ENCODE results near the gene TSPEAR. TPM values are rescaled to one million over a fixed set of nuclear protein-coding genes. Genes with fewer than 3 reads are reported as not detected.
"Not testable (repeated sequence)": the region's sequence is repeated elsewhere in the genome, so short reads cannot be mapped to it uniquely, and the experiment has no call there.

TSPEAR gene
- polyA plus RNA-seq, 1 of the 3 experiments (the other 2 are of a cell fraction): 0.08 TPM

DNA sequence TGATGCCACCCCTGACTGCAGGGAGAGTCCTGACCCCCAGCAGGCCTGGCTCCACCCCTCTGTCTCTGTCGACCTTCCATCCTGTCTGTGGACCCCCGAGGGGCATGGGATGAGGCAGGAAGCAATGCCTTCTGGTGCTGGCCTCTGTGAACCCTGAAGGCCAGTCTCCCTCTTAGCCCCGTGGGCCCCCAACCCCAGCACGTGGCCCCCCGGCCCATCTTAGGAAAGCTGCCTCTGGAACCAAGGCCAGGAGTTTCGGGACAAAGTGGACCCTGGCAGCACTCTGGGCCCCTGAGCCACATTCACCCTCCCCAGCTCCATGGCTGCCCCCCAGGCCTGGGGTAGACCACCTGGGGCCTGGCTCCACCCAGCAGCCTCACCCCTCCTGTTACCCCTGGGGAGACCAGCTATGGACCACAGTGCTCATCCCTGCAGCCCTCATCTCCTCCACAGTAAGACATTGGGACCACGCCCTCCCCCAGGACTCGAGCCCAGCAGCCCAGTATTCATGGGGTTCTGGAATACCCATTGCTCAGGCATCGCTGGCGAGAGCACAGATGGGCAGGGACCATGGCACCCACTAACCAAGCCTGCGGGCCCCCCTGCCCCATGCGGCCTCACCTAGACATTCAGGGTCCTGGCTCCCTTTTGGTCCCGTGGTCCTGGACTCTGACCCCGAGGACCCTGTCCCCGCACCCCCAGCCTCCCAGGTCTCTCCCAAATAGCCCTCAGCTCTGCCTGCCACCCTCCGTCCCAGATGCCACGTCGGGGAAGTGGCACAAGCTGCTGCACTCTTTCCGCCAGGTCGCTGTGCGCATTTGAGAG, 72.7 kb downstream of the TSPEAR start:
- H3K9me3 ChIP-seq; H3K4me3 ChIP-seq (ENCODE audit: low read depth in 2 of 2, low read length in 1 of 2); H3K9me2 ChIP-seq; POLR2A ChIA-PET; H3K79me2 ChIP-seq (ENCODE audit: insufficient read depth); CTCF ChIA-PET; H4K20me1 ChIP-seq (ENCODE audit: insufficient read depth); H3K9ac ChIP-seq; H3F3A ChIP-seq (replicated peaks; ENCODE audit: insufficient read depth); H3K4me2 ChIP-seq; H3K27me3 ChIP-seq (ENCODE audit: insufficient read depth); H3K27ac ChIP-seq (ENCODE audit: low read depth in 2 of 2, low read length in 1 of 2); H3K36me3 ChIP-seq (replicated peaks in 1 of 2; ENCODE audit: control insufficient read depth in 1 of 2, insufficient read depth in 2 of 2, low read length in 1 of 2); H3K4me1 ChIP-seq (ENCODE audit: control insufficient read depth in 1 of 2, insufficient read depth in 2 of 2, low read depth in 1 of 2, low read length in 1 of 2); H2AFZ ChIP-seq (ENCODE audit: low read depth); DNase-seq: not testable (repeated sequence)
- WGBS (ENCODE audit: low lambda C conversion rate): 4% methylated on average over 6 of the region's 21 CpGs

DNA sequence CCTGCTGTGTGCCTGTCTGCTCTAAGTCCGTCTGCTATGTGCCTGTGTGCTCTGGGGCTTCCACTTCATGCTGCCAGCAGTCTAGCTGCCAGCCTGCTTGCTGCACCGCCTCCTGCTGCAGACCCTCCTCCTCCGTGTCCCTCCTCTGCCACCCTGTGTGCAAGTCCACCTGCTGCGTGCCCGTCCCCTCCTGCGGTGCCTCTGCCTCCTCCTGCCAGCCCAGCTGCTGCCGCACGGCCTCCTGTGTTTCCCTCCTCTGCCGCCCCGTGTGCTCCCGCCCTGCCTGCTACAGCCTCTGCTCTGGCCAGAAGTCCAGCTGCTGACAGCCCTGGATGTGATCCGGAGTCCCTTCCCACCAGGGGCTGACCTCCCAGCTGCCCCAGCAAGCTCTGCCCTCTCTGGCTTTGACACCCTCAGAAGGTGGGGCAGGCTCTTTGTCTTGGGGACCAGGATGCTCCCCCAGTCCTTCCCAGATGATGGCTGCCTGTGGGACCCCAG, 73.5 kb downstream of the TSPEAR start:
- H3K27me3 ChIP-seq (ENCODE audit: insufficient read depth); H3K4me3 ChIP-seq (ENCODE audit: low read depth in 2 of 2, low read length in 1 of 2); H3K79me2 ChIP-seq (ENCODE audit: insufficient read depth); H3K4me2 ChIP-seq; H3K4me1 ChIP-seq (ENCODE audit: control insufficient read depth in 1 of 2, insufficient read depth in 2 of 2, low read depth in 1 of 2, low read length in 1 of 2); H4K20me1 ChIP-seq (ENCODE audit: insufficient read depth); H3K9ac ChIP-seq; POLR2A ChIA-PET; H3K9me2 ChIP-seq; H2AFZ ChIP-seq (ENCODE audit: low read depth); H3K27ac ChIP-seq (ENCODE audit: low read depth in 2 of 2, low read length in 1 of 2); H3K9me3 ChIP-seq; H3F3A ChIP-seq (replicated peaks; ENCODE audit: insufficient read depth); H3K36me3 ChIP-seq (replicated peaks in 1 of 2; ENCODE audit: control insufficient read depth in 1 of 2, insufficient read depth in 2 of 2, low read length in 1 of 2); DNase-seq: not testable (repeated sequence)
- WGBS (ENCODE audit: low lambda C conversion rate): 11% methylated on average over 1 of the region's 12 CpGs
- CTCF ChIA-PET: interaction anchor here (1.1 kb wide), 1 partner anchor 12 kb away, joined by 4 read pairs; no protein-coding TSS in a partner anchor

DNA sequence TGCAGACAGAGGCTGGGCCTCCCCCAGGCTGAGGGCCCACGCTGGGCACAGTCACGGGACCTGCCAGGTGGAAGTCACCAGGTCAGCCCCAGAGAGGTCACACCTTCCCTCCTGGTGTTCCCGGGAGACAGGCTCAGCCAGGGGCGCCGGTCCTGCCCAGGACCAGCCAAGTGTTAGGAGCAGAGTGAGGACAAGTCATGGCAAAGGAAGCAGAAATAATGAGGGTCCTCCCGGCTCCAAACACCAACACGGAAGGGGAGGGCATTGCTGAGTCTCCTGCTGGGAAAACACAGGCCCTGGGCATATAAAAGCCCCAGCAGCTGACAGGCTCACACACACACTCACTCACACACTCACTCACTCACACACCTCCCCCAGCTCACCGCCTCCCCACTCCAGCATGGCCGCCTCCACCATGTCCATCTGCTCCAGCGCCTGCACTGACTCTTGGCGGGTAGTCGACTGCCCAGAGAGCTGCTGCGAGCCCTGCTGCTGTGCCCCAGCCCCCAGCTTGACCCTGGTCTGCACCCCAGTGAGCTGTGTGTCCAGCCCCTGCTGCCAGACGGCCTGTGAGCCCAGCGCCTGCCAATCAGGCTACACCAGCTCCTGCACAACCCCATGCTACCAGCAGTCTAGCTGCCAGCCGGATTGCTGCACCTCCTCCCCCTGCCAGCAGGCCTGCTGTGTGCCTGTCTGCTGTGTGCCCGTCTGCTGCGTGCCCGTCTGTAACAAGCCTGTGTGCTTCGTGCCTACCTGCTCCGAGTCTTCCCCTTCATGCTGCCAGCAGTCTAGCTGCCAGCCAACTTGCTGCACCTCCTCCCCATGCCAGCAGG, 74.1 kb downstream of the TSPEAR start, which contains the start of gene KRTAP10-10:
TSS of gene KRTAP10-10 (plus strand) at position 339 of the 833 bp plus-strand sequence. CDS start at position 401, 62 bp downstream.
- Histone ChIP-seq H3F3A (replicated peaks; ENCODE audit: insufficient read depth) (no peaks in the 10 kb centered on the region), H3K9me3 (0 out of 2 replicates have a peak, but pooled peaks cover 6% of the 10 kb centered on the region), H3K4me1 (ENCODE audit: control insufficient read depth in 1 of 2, insufficient read depth in 2 of 2, low read depth in 1 of 2, low read length in 1 of 2) (no peaks in the 10 kb centered on the region; a peak in 1 of 4 replicates), H3K36me3 (replicated peaks in 1 of 2; ENCODE audit: control insufficient read depth in 1 of 2, insufficient read depth in 2 of 2, low read length in 1 of 2) (no peaks in the 10 kb centered on the region), H3K79me2 (ENCODE audit: insufficient read depth) (no peaks in the 10 kb centered on the region), H2AFZ (ENCODE audit: low read depth) (no peak within 1 kb of the TSS), H3K4me3 (ENCODE audit: low read depth in 2 of 2, low read length in 1 of 2) (no peak within 1 kb of the TSS), H3K27me3 (ENCODE audit: insufficient read depth) (peaks cover 8% of the 10 kb centered on the region; the same call in 1 of the 2 replicates), H3K4me2 (no peak within 1 kb of the TSS), H3K27ac (ENCODE audit: low read depth in 2 of 2, low read length in 1 of 2) (no peak within 1 kb of the TSS), H3K9me2 (no peaks in the 10 kb centered on the region), H3K9ac (no peak within 1 kb of the TSS), H4K20me1 (ENCODE audit: insufficient read depth) (no peaks in the 10 kb centered on the region)
- no peak for DNase-seq
- ChIA-PET POLR2A (no interaction called here), CTCF (interaction anchor here (1.1 kb wide), 1 partner anchor 12 kb away, joined by 4 read pairs; no protein-coding TSS in a partner anchor)
- WGBS (ENCODE audit: low lambda C conversion rate): 10% methylated on average over 17 of the region's 21 CpGs
- TF ChIP-seq, protein P1, sequence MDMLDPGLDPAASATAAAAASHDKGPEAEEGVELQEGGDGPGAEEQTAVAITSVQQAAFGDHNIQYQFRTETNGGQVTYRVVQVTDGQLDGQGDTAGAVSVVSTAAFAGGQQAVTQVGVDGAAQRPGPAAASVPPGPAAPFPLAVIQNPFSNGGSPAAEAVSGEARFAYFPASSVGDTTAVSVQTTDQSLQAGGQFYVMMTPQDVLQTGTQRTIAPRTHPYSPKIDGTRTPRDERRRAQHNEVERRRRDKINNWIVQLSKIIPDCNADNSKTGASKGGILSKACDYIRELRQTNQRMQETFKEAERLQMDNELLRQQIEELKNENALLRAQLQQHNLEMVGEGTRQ (IDR thresholded peaks at IDR 0.05; ENCODE audit: borderline replicate concordance, low read depth, low read length): no peak
- TF ChIP-seq CHD2 (IDR thresholded peaks at IDR 0.05; ENCODE audit: low read length, partially characterized antibody): no peak
- TF ChIP-seq, protein P2, sequence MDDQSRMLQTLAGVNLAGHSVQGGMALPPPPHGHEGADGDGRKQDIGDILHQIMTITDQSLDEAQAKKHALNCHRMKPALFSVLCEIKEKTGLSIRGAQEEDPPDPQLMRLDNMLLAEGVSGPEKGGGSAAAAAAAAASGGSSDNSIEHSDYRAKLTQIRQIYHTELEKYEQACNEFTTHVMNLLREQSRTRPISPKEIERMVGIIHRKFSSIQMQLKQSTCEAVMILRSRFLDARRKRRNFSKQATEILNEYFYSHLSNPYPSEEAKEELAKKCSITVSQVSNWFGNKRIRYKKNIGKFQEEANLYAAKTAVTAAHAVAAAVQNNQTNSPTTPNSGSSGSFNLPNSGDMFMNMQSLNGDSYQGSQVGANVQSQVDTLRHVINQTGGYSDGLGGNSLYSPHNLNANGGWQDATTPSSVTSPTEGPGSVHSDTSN (IDR thresholded peaks at IDR 0.05): no peak
- no peak for TF ChIP-seq FOSL2 (IDR thresholded peaks at IDR 0.05; ENCODE audit: borderline replicate concordance, low read depth)
- TF ChIP-seq, protein P3, sequence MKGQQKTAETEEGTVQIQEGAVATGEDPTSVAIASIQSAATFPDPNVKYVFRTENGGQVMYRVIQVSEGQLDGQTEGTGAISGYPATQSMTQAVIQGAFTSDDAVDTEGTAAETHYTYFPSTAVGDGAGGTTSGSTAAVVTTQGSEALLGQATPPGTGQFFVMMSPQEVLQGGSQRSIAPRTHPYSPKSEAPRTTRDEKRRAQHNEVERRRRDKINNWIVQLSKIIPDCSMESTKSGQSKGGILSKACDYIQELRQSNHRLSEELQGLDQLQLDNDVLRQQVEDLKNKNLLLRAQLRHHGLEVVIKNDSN (IDR thresholded peaks at IDR 0.05; ENCODE audit: borderline replicate concordance, low read depth): no peak
- no peak for TF ChIP-seq SIN3A (IDR thresholded peaks at IDR 0.05; ENCODE audit: borderline replicate concordance, low read depth, low read length)
- no peak for TF ChIP-seq RXRA (IDR thresholded peaks at IDR 0.05; ENCODE audit: borderline replicate concordance, low read depth)
- no peak for TF ChIP-seq NRF1 (IDR thresholded peaks at IDR 0.05; ENCODE audit: low read depth, low read length)
- TF ChIP-seq TEAD4 (IDR thresholded peaks at IDR 0.05; ENCODE audit: borderline replicate concordance, insufficient read depth): no peak
- no peak for TF ChIP-seq EP300 (IDR thresholded peaks at IDR 0.05; ENCODE audit: borderline replicate concordance in 1 of 2, low read depth in 1 of 2, low read length in 1 of 2)
- no peak for TF ChIP-seq RFX5 (IDR thresholded peaks at IDR 0.05; ENCODE audit: low read length)
- TF ChIP-seq POLR2AphosphoS5 (IDR thresholded peaks at IDR 0.05; ENCODE audit: low read depth, low read length): no peak
- TF ChIP-seq MEF2A (IDR thresholded peaks at IDR 0.05; ENCODE audit: borderline replicate concordance, low read depth): no peak
- TF ChIP-seq JUND (IDR thresholded peaks at IDR 0.05): no peak

Measured in SK-N-SH (cell line).